ENCODE data around the gene PHLDA1.

Gene PHLDA1

DNA sequence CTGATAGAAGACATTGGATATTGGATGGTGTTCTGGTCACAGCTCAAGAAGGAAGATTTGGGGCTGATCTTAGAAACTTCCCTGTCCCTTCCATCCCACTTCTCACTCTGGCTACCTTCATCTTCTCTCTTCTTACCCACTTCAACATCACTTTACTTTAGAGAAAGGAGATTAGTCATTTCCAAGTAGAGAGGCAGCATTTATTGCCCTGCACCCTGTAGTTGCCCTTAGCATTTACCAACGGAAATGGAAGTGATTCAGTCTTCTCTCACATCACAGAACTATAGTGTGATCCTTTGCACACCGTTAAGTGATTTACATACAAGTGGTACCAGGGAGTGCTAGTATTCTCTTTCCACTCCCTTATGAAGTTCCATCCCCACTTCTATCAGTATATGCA is 52.4 kb downstream of the PHLDA1 start:
- Histone ChIP-seq H3K27me3 (ENCODE audit: control insufficient read depth in 1 of 2, insufficient read depth in 2 of 2, low read length in 2 of 2) (no peaks in the 10 kb centered on the region), H3K9me3 (ENCODE audit: control insufficient read depth in 1 of 2, low read length in 2 of 2) (no peaks in the 10 kb centered on the region), H3K9ac (ENCODE audit: low read depth in 1 of 2, low read length in 2 of 2) (no peak overlapping the region), H3K4me3 (ENCODE audit: low read depth in 1 of 2, low read length in 2 of 2) (no peak overlapping the region), H3K4me1 (ENCODE audit: control insufficient read depth in 1 of 2, insufficient read depth in 2 of 2, low read length in 2 of 2) (peaks cover 32 to 52% of the 10 kb centered on the region in 2 donors), H3K27ac (ENCODE audit: low read depth, low read length) (no peak overlapping the region), H3K36me3 (ENCODE audit: control insufficient read depth in 1 of 2, insufficient read depth in 2 of 2, low read length in 2 of 2) (no peaks in the 10 kb centered on the region)

DNA sequence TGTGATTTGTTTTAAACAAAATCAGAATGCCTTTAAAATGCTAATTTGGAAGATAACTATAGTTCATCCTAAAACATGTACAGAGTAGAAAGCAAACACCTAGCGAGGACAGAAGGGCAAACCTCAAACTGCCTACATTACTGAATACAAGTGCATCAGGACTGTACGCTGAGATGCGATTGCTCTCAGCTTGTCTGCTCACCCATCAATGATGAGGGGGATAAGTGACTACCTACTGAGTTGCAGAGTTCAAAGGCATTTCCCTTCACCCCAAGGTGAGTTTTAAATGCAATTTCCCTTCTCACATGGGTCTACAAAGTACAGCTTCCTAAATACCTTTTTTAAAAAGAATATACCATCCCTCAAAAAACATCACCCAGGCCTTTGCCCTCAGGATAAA is 52.9 kb downstream of the PHLDA1 start:
- H3K4me1 ChIP-seq (ENCODE audit: control insufficient read depth in 1 of 2, insufficient read depth in 2 of 2, low read length in 2 of 2): peaks cover 32 to 52% of the 10 kb centered on the region in 2 donors
- peak overlapping the region; percentile 30 for H3K27ac ChIP-seq (ENCODE audit: low read depth, low read length)
- H3K9ac ChIP-seq (ENCODE audit: low read depth in 1 of 2, low read length in 2 of 2): peak overlapping the region in 1 of 2 donors; percentile 11
- H3K27me3 ChIP-seq (ENCODE audit: control insufficient read depth in 1 of 2, insufficient read depth in 2 of 2, low read length in 2 of 2): no peaks in the 10 kb centered on the region
- H3K4me3 ChIP-seq (ENCODE audit: low read depth in 1 of 2, low read length in 2 of 2): no peak overlapping the region
- H3K36me3 ChIP-seq (ENCODE audit: control insufficient read depth in 1 of 2, insufficient read depth in 2 of 2, low read length in 2 of 2): no peaks in the 10 kb centered on the region
- H3K9me3 ChIP-seq (ENCODE audit: control insufficient read depth in 1 of 2, low read length in 2 of 2): no peaks in the 10 kb centered on the region

DNA sequence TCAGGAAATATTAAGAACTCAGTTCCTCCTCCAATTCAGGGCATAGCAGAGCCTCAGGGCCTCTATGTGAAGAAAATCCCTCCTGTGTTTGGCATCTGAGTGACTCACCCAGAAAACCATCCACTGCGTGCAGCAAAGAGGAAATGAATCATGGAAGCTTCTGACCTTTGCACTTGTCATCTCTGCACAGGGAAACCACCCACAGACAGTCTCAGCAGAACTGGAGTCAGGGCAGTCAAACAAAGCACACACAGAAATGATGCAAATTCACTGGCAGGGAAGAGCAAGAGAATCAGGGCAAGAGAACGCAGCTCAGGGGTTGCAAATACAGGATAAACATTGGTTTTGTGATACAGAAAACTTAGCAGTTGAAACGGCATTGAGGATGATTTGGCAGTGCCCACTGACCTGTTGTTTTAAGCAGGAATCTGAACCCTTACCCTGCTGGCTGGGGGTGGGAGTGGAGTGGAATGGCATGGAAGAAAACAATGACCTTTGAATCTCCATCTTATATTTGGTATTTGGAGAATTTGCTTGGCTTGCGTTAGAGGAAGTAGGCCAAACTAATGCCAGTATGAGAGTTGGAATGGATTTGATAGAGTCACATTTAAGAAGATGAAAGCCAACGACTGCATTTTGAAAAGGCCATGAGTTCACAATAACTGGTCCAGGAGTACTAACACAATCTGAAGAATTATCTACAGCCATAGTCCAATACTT is 53.5 kb downstream of the PHLDA1 start:
- Histone ChIP-seq H3K4me1 (ENCODE audit: control insufficient read depth in 1 of 2, insufficient read depth in 2 of 2, low read length in 2 of 2) (peaks cover 32 to 47% of the 10 kb centered on the region in 2 donors), H3K27ac (ENCODE audit: low read depth, low read length) (peak overlapping the region; percentile 30), H3K9ac (ENCODE audit: low read depth in 1 of 2, low read length in 2 of 2) (peak overlapping the region in 1 of 2 donors; percentile 11)

DNA sequence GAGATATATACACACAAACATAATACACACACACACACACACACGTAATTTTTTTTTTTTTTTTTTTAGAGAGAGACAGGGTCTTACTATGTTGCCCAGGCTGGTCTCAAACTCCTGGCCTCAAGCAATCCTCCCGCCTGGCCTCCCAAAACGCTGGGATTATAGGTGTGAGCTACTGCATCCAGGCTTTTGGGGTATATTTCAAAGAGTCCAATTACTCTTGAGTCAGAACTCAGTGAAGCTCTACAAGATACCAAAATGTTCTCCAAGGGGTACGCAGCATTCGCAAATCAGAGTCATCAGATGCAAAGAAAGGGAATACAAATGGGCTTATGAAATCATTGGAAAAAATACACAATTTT is 54.0 kb downstream of the PHLDA1 start:
- H3K4me3 ChIP-seq (ENCODE audit: low read depth in 1 of 2, low read length in 2 of 2): peak overlapping the region in 1 of 2 donors; percentile 18
- H3K27me3 ChIP-seq (ENCODE audit: control insufficient read depth in 1 of 2, insufficient read depth in 2 of 2, low read length in 2 of 2): no peaks in the 10 kb centered on the region
- H3K9me3 ChIP-seq (ENCODE audit: control insufficient read depth in 1 of 2, low read length in 2 of 2): no peaks in the 10 kb centered on the region
- no peaks in the 10 kb centered on the region for H3K36me3 ChIP-seq (ENCODE audit: control insufficient read depth in 1 of 2, insufficient read depth in 2 of 2, low read length in 2 of 2)
- no peak overlapping the region for H3K9ac ChIP-seq (ENCODE audit: low read depth in 1 of 2, low read length in 2 of 2)
- peak overlapping the region; percentile 65 for H3K27ac ChIP-seq (ENCODE audit: low read depth, low read length)
- H3K4me1 ChIP-seq (ENCODE audit: control insufficient read depth in 1 of 2, insufficient read depth in 2 of 2, low read length in 2 of 2): peaks cover 27 to 42% of the 10 kb centered on the region in 2 donors

More for the DNA sequence above, 53.5 kb downstream of the PHLDA1 start:
- H3K4me3 ChIP-seq (ENCODE audit: low read depth in 1 of 2, low read length in 2 of 2): peak overlapping the region in 1 of 2 donors; percentile 18
- H3K9me3 ChIP-seq (ENCODE audit: control insufficient read depth in 1 of 2, low read length in 2 of 2): no peaks in the 10 kb centered on the region
- no peaks in the 10 kb centered on the region for H3K36me3 ChIP-seq (ENCODE audit: control insufficient read depth in 1 of 2, insufficient read depth in 2 of 2, low read length in 2 of 2)
- H3K27me3 ChIP-seq (ENCODE audit: control insufficient read depth in 1 of 2, insufficient read depth in 2 of 2, low read length in 2 of 2): no peaks in the 10 kb centered on the region

DNA sequence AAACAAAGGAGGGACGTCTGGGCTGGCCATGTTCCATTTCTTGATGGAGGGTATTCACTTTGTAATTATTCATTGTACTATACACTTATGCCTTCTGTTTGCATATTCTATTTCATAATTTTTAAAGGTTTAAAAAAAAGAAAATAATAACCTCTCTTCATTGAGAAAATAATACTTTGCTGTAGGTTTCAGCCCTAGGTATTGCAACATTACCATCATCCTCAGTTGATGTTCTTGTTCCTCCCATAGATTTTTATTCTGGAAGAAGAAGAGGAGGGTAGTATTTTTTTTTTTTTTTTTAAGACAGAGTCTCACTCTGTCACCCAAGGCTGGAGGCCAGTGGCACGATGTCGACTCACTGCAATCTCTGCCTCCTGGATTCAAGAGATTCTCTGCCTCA is 54.7 kb downstream of the PHLDA1 start:
- no peaks in the 10 kb centered on the region for H3K9me3 ChIP-seq (ENCODE audit: control insufficient read depth in 1 of 2, low read length in 2 of 2)
- H3K27ac ChIP-seq (ENCODE audit: low read depth, low read length): no peak overlapping the region
- no peaks in the 10 kb centered on the region for H3K27me3 ChIP-seq (ENCODE audit: control insufficient read depth in 1 of 2, insufficient read depth in 2 of 2, low read length in 2 of 2)
- H3K36me3 ChIP-seq (ENCODE audit: control insufficient read depth in 1 of 2, insufficient read depth in 2 of 2, low read length in 2 of 2): no peaks in the 10 kb centered on the region
- H3K9ac ChIP-seq (ENCODE audit: low read depth in 1 of 2, low read length in 2 of 2): no peak overlapping the region
- no peak overlapping the region for H3K4me3 ChIP-seq (ENCODE audit: low read depth in 1 of 2, low read length in 2 of 2)
- H3K4me1 ChIP-seq (ENCODE audit: control insufficient read depth in 1 of 2, insufficient read depth in 2 of 2, low read length in 2 of 2): peaks cover 27 to 42% of the 10 kb centered on the region in 2 donors

DNA sequence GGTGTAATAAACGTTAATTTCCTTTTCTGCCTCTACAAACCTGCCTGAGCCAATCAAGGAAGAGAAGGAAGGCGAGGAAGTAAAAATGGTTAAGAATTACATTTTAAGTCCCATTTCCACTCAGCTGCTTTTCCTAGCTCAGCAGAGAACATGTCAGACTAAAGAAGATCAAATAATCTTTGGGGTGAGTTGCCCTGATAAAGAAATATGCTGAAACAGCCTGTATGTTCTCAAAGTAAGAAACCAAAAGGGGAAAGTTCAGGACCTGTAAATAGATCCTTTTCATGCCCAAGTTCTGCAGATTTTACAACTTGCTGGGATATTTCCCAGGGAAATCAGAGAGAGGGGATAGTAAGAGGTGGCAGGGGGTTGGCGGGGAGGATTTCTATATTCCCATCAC is 55.5 kb downstream of the PHLDA1 start:
- Histone ChIP-seq H3K36me3 (ENCODE audit: control insufficient read depth in 1 of 2, insufficient read depth in 2 of 2, low read length in 2 of 2) (no peaks in the 10 kb centered on the region), H3K4me1 (ENCODE audit: control insufficient read depth in 1 of 2, insufficient read depth in 2 of 2, low read length in 2 of 2) (peaks cover 27 to 37% of the 10 kb centered on the region in 2 donors), H3K27me3 (ENCODE audit: control insufficient read depth in 1 of 2, insufficient read depth in 2 of 2, low read length in 2 of 2) (no peaks in the 10 kb centered on the region), H3K27ac (ENCODE audit: low read depth, low read length) (no peak overlapping the region), H3K4me3 (ENCODE audit: low read depth in 1 of 2, low read length in 2 of 2) (no peak overlapping the region), H3K9me3 (ENCODE audit: control insufficient read depth in 1 of 2, low read length in 2 of 2) (no peaks in the 10 kb centered on the region), H3K9ac (ENCODE audit: low read depth in 1 of 2, low read length in 2 of 2) (no peak overlapping the region)

DNA sequence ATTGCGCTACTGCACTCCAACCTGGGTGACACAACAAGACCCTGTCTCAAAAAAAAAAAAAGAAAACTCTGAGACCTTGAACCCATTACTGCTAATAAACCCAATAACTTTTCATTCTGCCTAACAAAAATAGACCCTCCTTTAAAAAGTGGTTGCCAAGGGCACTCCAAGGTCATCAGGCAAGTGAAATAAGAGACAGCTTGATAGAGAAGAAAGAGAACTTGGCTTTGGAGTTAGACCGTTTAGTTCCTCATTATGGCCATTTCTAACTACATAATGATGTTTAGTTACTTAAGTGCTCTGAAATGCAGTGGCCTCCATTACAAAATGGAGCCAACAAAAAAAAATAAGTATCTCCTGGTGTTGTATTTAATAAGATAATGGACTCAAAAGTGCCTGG is 55.9 kb downstream of the PHLDA1 start:
- Histone ChIP-seq H3K27ac (ENCODE audit: low read depth, low read length) (no peak overlapping the region), H3K4me3 (ENCODE audit: low read depth in 1 of 2, low read length in 2 of 2) (no peak overlapping the region), H3K9ac (ENCODE audit: low read depth in 1 of 2, low read length in 2 of 2) (no peak overlapping the region), H3K27me3 (ENCODE audit: control insufficient read depth in 1 of 2, insufficient read depth in 2 of 2, low read length in 2 of 2) (no peaks in the 10 kb centered on the region), H3K36me3 (ENCODE audit: control insufficient read depth in 1 of 2, insufficient read depth in 2 of 2, low read length in 2 of 2) (no peaks in the 10 kb centered on the region), H3K9me3 (ENCODE audit: control insufficient read depth in 1 of 2, low read length in 2 of 2) (no peaks in the 10 kb centered on the region), H3K4me1 (ENCODE audit: control insufficient read depth in 1 of 2, insufficient read depth in 2 of 2, low read length in 2 of 2) (peaks cover 27 to 37% of the 10 kb centered on the region in 2 donors)
